NCI-H2029 treated with DMSO at 0.1 percent for 48 hours (cell line): ENCODE measurements around the gene CCNQ.
"Not testable (repeated sequence)": the region's sequence is repeated elsewhere in the genome, so short reads cannot be mapped to it uniquely, and the experiment has no call there.

Experiments
- DNase-seq: peaks from one replicate; lab custom pipeline; 2025; lab: John Stamatoyannopoulos, UW

The CCNQ gene

DNA sequence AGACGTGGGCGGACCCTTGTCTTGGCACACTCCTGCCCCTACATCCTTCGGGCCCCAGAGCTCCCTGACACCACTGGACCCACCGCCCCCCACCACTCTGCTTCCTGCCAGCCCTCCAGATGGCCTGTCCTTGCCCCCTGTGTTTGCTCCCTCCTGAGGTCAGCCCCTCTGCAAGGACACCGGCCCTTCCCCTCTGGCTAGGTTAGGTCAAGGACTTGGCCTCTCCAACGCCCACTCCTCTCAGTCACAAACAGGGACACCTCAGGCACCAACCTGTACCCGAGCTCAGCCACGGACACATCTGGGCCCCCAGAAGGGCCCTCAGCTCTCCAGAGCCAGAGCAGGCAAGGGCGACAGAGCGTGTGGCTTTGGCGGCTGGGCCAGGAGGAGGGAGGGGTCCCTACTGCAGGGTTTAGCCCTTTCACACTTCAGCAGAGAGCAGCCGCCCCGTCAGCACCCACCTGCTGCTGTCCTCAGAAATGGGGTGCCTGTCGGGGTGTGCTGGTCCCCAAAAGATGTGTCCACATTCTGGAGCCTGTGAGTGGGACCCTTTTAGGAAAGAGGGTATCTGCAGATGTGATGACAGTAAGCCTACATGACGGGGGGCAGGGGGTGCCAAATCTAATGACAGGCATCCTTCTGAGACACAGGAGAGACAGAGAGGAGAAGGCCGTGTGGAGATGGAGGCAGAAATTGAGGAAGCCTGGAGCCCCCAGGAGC lies 24.5 kb upstream of the CCNQ start:
- no peak for DNase-seq

DNA sequence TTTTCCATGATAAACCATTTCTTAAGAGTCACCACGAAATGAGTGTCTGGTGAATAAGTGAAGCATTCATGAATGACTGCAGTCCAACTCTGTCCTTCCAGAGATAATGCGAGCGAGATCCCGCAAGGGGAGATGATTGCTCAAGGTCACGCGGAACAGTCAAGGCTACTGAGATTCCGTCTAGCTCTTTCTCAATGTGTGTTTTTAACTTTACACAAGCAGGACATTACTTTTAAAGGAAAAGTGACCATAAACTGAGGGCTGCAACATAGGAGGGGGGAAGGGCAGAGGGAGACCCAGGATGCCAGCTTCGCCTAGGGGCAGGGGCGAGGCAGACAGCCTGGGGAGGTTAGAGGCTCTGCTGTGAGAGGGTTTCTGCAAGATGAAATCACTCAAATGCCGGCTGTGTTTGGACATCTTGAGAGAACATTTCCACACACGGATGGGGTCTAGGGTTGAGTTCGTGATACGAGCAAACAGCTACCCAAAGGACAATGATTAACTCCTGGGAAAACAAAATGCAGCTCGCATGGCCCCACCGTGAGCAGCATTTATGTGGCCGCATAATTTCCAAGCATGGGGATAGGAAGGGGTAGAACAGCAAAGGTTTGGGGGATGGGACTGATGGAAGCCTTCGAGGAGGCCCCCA lies 23.8 kb upstream of the CCNQ start:
- DNase-seq: no peak

DNA sequence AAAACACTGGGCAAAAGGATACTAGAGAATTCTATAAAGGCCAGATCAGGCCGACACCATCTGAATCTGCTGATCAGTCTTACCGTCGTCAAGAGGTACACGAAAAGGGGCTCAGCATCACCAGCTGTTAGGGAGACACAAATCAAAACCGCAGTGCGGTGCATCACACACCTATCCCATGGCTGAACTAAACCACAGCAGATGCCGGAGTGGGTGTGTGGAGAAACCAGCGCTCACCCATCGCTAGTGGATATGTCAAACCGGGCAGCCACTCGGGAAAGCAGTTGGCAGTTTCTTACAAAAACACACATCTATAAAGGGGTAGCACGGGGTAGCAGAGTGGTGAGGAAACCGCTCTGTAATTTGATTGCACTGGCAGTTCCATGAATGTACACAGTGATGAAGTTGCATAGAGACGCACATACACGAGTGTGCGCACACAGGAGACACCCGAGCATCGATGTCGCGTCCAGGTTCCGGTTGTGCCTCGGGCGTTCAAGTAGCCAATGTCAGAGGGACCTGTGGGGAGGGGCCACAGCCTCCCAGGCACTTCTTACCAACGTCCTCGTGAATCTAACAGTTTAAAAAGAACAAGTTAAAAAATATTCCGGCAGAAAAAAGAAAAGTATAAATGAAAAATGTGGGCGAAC lies 23.1 kb upstream of the CCNQ start:
- no peak for DNase-seq

DNA sequence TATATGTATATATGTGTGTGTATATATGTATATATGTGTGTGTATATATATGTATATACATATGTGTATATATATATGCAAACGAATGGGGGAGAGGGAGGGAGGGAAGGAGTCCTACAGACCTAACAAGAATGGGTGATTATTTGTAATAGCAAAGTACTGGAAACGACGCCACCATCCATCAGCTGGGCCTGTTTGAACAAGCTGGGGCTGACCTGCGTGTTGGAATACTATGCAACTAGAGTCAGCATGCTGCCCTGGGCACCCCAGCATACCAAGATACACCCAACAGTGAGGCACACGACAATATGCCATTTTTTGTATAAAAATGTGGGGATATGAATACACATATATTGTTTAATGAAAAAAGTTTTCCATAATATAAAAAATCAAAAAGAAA lies 21.6 kb upstream of the CCNQ start:
- DNase-seq: no peak

DNA sequence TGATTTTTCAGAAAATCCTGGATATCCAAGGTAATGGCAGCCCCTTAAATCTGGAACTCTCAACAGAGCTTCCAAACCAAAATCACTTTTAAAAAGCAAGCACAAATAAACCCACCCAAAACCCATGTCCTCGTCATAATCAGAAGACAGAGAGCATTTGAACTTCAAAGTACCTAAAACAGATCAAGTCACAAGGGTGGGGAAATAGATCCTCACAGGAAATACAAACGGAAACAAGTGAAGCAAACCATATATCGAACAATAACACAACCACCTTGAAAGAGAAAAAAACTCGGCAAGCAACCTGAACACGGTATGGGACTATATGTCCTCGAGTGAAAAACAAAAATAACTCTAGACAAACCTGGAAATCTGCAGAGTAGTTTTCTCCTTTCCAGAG lies 15.9 kb upstream of the CCNQ start:
- no peak for DNase-seq

DNA sequence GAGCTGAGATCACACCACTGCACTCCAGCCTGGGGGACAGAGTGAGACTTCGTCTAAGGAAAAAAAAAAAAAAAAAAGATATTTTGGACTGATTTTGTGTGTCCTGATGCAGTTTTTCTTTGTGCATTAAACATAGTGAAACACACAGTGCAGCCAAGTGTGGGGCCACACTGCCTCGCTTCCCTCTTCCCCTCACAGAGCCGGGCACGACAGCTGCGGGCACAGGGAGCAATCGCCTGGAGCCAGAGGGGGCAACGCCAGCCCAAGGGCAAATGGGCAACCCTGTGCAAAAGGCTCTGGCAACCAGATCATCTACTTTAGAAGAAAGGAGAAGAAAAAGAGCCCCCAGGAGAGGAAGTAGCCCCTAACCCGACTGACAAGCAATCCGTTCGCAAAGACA lies 13.5 kb upstream of the CCNQ start:
- DNase-seq: no peak

DNA sequence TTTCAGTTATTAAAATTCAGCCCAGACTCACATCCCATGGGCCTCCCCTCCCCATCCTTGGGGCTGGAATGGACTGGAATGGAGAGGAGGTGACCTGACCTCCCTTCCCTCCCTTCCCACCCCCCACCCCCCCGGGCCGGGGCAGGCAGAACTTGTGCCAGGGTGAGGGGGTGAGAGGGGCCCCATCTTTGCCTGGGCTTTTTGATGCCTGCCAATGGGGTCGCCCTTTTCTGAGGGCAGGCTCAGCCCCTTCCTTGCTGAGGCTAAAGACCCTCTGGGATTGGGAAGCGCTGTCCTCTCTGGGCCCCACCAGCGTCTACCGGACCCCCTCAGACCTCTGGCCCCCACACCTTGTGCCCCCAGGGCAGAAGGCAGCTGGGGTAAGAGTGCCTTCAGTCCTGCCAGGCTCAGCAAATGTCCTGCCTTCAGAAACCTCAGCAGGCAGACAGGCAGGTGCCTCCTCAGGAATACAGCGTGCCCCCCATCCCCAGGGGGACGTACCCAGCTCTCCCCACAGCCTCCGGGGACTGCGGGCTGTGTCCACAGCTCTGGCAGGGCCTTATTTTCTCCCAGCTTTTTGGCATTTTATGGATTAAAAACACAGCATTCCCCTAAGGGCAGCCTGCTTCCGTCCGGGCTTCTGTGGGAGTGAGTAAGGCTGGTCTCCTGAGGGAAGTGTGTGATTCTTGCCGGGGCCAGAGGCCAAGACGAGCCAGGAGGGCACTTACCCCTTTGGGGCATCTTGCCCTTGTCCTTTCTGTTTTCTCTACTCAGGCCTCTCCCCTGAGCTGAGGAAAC lies 12.6 kb upstream of the CCNQ start:
- no peak for DNase-seq

DNA sequence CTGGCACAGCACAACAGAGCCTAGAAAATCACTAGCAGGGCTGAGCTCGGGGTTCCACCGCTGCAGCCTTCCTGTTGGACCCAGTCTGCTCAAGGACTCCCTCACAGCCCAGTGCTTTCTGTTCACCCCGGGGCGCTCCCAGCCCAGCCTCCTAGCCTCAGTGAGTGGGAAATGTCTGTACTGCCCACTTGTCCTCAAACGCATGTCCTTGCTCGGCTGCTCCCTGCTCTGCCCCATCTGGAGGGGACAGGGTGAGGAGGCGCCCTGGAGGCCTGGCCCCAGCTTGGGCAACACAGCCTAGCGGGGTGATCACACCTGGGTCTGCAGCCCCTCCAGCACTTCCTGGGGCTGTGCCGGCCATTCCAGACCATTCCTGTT lies 11.9 kb upstream of the CCNQ start:
- no peak for DNase-seq

DNA sequence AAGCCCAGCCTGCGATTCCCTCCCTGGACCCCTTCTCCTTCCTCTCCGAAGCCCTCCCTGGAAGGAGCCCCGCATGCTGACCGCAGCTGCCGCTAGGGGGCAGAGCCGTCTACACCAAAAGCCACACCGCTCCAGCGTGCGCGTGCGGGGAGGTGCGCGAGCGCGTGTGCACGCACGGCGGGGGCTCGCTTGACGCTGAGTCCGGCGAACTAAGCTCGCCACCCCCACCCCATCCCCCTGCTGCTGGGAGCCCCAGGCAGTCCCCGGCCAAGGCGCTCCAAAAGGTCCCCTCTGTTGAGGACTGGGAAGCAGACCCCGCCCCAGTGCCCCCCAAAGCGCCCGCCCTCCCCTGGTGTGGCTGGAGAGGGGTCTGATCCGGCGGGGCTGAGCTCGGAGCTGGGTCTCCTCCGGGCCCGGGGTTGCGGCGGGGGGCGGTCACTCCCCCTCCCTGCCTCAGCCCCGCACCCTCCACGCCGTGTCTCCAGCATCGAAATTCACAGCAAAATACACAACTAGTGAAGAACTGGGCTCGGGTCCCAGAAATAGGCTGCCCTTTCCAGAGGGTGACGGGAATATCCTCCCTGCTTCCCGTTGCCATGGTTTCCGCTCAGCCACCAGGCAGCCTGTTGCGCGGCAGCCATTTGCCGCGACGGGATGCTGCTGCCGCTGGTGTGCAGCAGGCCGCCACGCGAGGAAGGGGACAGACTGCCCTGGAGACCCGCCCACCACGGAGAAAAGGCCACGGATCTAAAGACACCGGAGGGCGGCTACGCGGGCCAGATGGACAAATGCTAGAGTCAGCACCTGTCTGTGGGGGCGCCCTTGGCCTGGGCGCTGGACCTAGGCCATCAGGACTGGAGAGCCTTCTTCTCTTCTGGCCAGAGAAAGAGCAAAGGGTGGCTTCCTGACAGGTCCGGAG lies 11.2 kb upstream of the CCNQ start:
- DNase-seq: no peak

DNA sequence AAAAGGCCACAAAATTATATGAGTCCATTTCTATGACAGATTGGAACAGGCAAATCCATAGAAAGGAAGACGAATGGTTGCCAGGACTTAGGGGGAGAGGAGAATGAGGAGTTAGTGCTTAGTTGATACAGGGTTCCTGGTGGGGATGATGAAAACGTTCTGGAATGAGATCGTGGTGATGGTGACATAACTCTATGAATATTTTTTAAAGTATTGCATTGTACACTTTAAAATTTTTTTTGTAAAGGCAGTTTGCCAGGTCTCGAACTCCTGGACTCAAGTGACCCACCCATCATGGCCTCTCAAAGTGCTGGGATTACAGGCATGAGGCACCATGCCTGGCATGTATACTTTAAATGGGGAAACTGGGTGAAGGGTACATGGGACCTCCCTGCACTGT lies 9.9 kb upstream of the CCNQ start:
- DNase-seq: no peak

DNA sequence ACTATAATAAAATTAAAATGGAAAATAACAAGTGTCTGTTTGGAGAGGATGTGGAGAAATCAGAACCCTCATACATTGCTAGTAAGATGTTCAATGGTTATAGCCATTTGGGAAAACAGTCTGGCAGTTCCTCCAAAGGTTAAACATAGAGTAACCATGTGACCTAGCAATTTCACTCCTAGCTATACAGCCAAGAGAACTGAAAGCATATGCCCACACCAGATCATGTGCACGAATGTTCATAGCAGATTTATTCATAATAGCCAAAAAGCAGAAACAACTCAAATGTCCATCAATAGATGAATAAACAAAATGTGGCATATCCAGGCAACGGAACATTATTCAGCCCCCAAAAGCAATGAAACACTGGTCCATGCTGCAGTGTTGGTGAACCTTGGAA lies 9.4 kb upstream of the CCNQ start:
- DNase-seq: no peak

DNA sequence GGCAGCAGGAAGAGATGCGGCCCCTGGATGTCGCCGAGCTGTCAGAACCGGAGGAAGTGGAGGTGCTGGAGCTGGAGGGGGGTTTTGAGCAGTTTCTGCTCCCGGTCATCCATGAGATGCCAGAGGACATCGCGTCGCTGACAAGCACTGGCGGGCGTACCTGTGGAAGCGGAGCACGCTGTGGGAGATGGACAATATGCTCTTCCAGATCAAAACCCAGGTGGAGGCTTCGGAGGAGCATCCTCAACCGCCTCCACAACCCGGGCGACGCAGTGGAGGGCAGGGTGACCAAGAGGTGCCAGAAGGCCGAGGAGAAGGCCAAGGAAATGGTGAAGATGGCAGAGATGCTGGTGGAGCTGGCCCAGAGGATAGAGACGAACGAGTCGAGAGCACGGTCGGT lies 7.6 kb upstream of the CCNQ start:
- no peak for DNase-seq

DNA sequence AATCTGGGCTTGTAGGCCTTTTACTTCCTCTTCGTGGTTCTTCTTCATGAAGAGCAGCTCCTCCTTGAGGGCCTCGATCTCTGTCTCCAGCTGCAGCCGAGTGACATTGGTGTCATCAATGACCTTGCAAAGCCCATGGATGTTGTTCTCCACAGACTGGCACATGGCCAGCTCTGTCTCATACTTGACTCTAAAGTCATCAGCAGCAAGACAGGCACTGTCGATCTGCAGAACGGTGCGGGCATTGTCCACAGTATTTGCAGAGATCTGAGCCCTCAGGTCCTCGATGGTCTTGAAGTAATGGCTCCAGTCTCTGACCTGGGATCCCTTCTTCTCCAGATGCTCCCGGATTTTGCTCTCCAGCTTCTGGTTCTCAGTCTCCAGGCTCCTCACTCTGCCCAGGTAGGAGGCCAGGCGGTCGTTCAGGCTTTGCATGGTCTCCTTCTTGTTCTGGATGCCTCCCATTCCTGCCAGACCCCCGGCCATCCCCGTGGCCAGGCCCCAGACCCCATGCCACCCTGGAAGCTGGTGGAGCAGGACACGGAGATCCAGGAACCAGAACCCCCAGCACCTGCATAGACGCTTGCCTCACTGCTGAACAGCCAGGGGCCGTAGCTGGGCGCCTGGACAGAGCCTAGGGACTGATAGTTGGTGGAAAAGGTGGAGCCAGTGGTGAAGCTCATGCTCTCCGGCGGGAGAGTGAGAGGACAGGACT lies 5.9 kb upstream of the CCNQ start:
- DNase-seq: not testable (repeated sequence)

DNA sequence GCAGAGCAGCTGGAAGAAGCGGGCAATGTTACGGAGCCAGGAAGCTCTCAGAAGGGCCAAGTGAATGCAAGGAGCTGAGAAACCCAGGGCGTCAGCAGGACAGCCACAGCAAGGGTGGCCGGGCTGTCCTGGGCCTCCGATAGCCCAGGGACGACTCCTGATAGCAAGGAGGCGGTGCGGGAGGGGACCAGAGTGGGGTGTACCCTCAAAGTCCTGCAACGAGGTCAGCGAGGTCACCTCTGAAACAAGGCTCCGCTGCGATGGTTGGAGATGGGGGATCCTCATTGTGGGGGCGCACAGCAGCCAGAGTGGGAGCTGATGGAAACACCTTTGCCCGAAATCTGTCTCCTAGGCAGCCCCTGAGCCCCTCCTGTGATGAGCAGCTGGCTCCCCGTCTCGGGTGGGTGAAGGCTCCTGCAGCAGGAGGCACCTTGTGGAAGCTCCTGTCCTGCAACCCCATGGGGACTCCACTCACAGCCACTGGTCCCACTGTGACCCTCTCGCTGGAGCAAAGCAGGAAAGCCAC lies 4.3 kb upstream of the CCNQ start:
- DNase-seq: no peak

DNA sequence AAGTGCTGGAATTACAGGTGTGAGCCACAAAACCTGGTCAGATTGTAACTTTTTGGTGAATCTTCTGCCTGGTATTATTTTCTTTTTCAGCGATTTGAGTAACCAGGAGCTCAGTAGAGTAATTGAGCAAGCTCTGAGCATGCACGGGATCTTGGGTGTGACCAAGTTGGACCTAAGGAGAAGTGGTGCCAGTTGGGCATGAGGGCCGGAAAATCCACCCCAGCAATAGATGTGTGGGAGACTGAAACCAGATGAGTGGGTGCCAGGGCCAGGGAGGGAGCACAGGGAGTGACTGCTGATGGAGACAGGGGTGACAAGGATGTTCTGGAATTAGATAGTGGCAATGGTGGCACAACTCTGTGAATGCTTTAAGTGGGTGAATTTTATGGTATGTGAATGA lies 3.7 kb upstream of the CCNQ start:
- no peak for DNase-seq

DNA sequence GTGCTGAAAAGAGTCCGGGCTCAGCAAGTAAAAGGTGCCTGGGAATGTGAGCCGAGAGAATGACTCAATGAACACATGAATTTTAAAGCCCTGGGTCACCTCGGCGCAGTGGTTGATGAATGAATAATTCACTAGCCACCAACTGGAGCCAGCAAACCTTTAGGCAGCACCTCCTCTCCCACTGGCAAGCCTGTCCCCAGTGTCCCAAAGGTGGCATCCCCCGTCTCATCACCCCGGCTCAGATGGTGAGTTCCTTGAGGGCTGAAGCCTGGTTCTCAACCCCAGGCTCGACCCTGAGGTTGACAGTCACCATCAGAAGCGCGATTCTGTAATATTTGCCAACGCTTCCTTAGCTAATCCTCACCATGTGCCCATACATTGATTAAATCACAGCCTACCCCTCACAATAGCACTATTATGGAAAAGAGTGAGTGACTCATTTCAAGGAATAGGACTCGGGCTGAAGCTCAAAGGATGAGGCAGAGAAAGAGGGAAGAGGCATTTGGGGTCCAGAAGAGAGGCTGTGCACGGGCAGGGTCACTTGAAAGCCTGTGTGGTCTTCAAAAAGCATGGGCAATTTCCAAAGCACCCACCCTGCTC lies 2.7 kb upstream of the CCNQ start:
- DNase-seq: no peak

DNA sequence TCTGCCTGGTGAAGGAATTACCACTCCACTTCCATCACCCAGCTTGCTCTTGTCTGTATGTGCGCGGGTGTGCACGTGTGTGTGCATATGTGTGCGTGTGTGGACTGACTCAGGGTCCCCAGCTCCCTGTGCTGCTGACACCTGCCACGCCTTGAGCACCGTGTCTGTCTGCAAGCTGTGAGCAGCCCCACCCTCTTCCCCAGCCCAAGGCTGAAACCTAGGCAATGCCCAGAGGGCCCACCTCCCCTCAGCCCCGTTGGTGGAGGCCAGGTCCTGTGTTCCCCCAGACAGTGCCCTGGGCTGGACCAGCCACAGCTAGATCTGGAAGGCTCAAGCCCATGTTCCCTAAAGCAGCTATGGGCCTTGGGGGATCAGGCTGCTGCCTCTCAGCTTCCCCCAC lies 2.0 kb upstream of the CCNQ start:
- no peak for DNase-seq

DNA sequence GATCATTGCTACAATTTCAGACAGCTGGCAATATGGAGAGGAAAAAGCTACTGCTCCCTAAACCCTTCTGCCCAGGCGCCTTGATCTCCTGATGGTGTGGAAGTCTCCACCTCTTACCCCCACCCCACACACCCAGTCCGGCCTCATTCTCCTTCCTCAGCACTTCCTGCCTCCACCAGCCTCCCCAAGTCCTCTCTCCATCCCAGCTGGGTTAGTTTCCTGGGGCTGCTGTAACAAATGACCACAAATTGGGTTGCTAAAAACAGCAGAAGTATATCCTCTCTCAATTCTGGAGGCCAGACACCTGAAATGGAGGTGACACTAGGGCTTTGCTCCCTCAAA lies 1.1 kb upstream of the CCNQ start:
- no peak for DNase-seq

DNA sequence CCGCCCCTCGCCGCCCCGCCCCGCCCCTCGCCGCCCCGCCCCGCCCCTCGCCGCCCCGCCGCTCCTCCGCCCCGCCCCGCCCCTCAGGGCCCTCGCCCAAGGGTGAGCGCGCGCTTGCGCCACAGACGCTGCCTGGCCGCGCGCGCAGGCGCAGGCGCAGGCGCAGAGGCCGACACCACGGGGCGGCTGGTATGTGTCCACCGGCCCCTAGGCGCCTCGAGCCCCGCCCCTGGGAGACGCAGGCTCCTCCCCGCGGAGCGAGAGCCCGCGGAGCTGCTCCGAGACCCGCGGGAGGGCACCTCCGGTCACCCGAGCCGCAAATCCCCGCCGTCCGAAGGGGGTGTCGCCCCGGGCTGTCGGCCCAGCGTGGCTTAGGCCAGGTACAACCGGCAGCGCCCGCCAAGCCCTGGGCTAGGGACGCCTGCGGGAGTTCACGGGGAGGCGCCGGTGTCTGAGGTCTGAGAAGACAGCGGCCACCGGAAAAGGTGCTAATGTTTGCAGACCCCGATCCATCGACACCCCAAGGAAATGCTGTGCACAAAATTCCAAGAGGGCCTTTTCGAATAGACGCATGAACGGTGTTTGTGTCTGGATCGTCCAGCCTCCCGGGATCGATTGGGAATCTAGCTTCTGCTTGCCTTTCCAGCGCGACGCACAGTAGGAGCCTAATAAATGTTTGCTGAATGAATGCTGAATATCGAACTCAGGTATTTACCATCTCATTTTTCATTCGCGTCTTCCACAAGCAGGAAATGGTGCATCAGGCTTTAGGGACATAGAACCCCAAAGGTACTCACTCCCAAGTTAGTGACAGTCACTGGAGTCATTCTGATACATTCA lies 473 bp upstream of the CCNQ start:
- peak; percentile 2 for DNase-seq
